Ascending aorta (tissue), 2 donors: Measurements from ENCODE around the gene TRAF3. TPM values are rescaled to one million over a fixed set of nuclear protein-coding genes. Genes with fewer than 3 reads are reported as not detected.

Experiments used
- DNase-seq, 2 donors: peaks; one replicate each; pipeline ENCODE4 v3.0.0-alpha.2; 2019; ENCODE audit warnings: low spot score in 2 of 2
- H3K27ac ChIP-seq, 2 donors: fragments of 200-600 bp; sonication (generic); one replicate each; pipeline ENCODE4 v1.5.1; 2016 to 2017; ENCODE audit warnings: mild to moderate bottlenecking in 1 of 2
- H3K27me3 ChIP-seq: fragments of 200-600 bp; sonication (generic); one replicate; pipeline ENCODE4 v1.5.1; 2017
- H3K36me3 ChIP-seq, 2 donors: fragments of 200-600 bp; sonication (generic); one replicate each; pipeline ENCODE4 v1.5.1; 2016
- H3K4me1 ChIP-seq, 2 donors: fragments of 200-600 bp; sonication (generic); one replicate each; pipeline ENCODE4 v1.5.1; 2016 to 2017; ENCODE audit warnings: mild to moderate bottlenecking in 1 of 2
- H3K4me3 ChIP-seq, 2 donors: fragments of 200-600 bp; sonication (generic); one replicate each; pipeline ENCODE4 v1.5.1; 2016 to 2017; ENCODE audit warnings: mild to moderate bottlenecking in 1 of 2
- H3K9me3 ChIP-seq, 2 donors: fragments of 200-600 bp; sonication (generic); one replicate each; pipeline ENCODE4 v1.5.1; 2016
- CTCF ChIP-seq, 3 experiments: fragments of 200-600 bp in 2 of 3; fragments of 450-650 bp in 1 of 3; sonication (generic) in 2 of 3; IDR thresholded peaks; one replicate each; pipeline ENCODE4 v1.5.1; 2016 to 2019; ENCODE audit warnings: antibody characterized with exemption in 3 of 3, mild to moderate bottlenecking in 1 of 3, moderate library complexity in 1 of 3
- intact Hi-C: fragments of 100-400 bp; cut with DNase I; formaldehyde crosslinking; loops from one replicate; pipeline ENCODE4 v1.15.1; 2023
- total RNA-seq: library from RNA; depleted of rRNA; stranded (reverse); fragments of >200 nt; gene quantifications from one replicate; pipeline ENCODE4 v1.1.0, GENCODE V29; 2016

TRAF3 gene
- total RNA-seq, 1 donor from 2014 or later, result 12.2 TPM

GRCh38 chr14:102937331-102938175, 160.3 kb downstream of the TRAF3 start:
- Histone ChIP-seq H3K27ac (no peak overlapping the region), H3K4me3 (no peak overlapping the region), H3K4me1 (no peaks in the 10 kb centered on the region), H3K36me3 (peaks cover 54 to 81% of the 10 kb centered on the region in 2 donors), H3K27me3 (no peaks in the 10 kb centered on the region), H3K9me3 (no peaks in the 10 kb centered on the region)
- no peak for TF ChIP-seq CTCF (IDR thresholded peaks at IDR 0.05)
- intact Hi-C loops, result no loop called here
- DNase-seq, result no peak

GRCh38 chr14:102938191-102938590, 160.9 kb downstream of the TRAF3 start:
- no peaks in the 10 kb centered on the region for H3K4me1 ChIP-seq
- intact Hi-C loops, result no loop called here
- no peak for TF ChIP-seq CTCF (IDR thresholded peaks at IDR 0.05)
- no peaks in the 10 kb centered on the region for H3K27me3 ChIP-seq
- H3K9me3 ChIP-seq, result no peaks in the 10 kb centered on the region
- DNase-seq, result no peak
- no peak overlapping the region for H3K4me3 ChIP-seq
- no peak overlapping the region for H3K27ac ChIP-seq
- H3K36me3 ChIP-seq, result peaks cover 60 to 83% of the 10 kb centered on the region in 2 donors

- Histone ChIP-seq H3K4me3 (no peak overlapping the region), H3K27me3 (no peaks in the 10 kb centered on the region), H3K36me3 (peaks cover 66 to 83% of the 10 kb centered on the region in 2 donors), H3K9me3 (no peaks in the 10 kb centered on the region), H3K27ac (no peak overlapping the region), H3K4me1 (no peaks in the 10 kb centered on the region)
- no peak for DNase-seq
- no peak for TF ChIP-seq CTCF (IDR thresholded peaks at IDR 0.05)
- intact Hi-C loops, result no loop called here
Measured at GRCh38 chr14:102939329-102939728, 162.1 kb downstream of the TRAF3 start.

- no peak for DNase-seq
- Histone ChIP-seq H3K27ac (no peak overlapping the region), H3K27me3 (no peaks in the 10 kb centered on the region), H3K9me3 (no peaks in the 10 kb centered on the region), H3K4me3 (no peak overlapping the region), H3K4me1 (no peaks in the 10 kb centered on the region), H3K36me3 (peaks cover 72 to 90% of the 10 kb centered on the region in 2 donors)
- intact Hi-C loops, result no loop called here
- TF ChIP-seq CTCF (IDR thresholded peaks at IDR 0.05), result no peak
Measured at GRCh38 chr14:102939820-102940561, 162.7 kb downstream of the TRAF3 start.

GRCh38 chr14:102940729-102941362, 163.6 kb downstream of the TRAF3 start:
- H3K36me3 ChIP-seq, result peaks cover 80 to 98% of the 10 kb centered on the region in 2 donors
- H3K27me3 ChIP-seq, result no peaks in the 10 kb centered on the region
- no peaks in the 10 kb centered on the region for H3K4me1 ChIP-seq
- TF ChIP-seq CTCF (IDR thresholded peaks at IDR 0.05), result no peak
- H3K27ac ChIP-seq, result no peak overlapping the region
- no peak overlapping the region for H3K4me3 ChIP-seq
- no peak for DNase-seq
- intact Hi-C loops, result no loop called here
- H3K9me3 ChIP-seq, result no peaks in the 10 kb centered on the region
